HG02623 (cell line): ENCODE results near the gene DIS3L2.

Source experiments
- ATAC-seq: cut with Tn5 transposase; IDR thresholded peaks from one replicate; pipeline ENCODE4 v1.9.1; 2021; ENCODE audit warnings: moderate library complexity; ENCODE audit not compliant: unreplicated experiment

Gene DIS3L2

GRCh38 chr2:232340171-232340935 lies 378.8 kb downstream of the DIS3L2 start:
- ATAC-seq: no peak

GRCh38 chr2:232341061-232341738 lies 379.7 kb downstream of the DIS3L2 start:
- ATAC-seq: no peak

GRCh38 chr2:232341739-232342126 lies 380.2 kb downstream of the DIS3L2 start:
- ATAC-seq: no peak

- ATAC-seq: no peak
Observed at GRCh38 chr2:232342635-232343565, 381.4 kb downstream of the DIS3L2 start.

DNA sequence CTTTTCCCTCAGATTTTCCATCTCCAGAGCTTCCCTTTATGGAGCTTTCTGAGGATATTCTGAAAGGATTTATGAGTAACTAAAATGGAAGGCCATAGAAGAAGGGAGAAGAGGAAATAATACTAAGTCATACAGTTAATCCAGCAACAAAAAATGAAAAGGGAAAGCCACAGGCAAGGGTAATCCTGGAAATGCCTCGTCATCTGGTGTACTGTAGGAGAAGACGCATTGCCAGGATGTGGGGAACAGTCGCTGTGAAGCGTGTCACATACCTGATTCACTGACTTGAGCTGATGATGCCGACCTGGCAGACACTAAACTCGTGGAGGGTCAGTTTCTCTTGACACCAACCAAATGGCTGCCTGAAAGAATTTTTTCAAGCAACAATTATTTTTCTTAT lies 382.3 kb downstream of the DIS3L2 start:
- ATAC-seq: no peak

GRCh38 chr2:232345251-232345650 lies 383.7 kb downstream of the DIS3L2 start:
- no peak for ATAC-seq

DNA sequence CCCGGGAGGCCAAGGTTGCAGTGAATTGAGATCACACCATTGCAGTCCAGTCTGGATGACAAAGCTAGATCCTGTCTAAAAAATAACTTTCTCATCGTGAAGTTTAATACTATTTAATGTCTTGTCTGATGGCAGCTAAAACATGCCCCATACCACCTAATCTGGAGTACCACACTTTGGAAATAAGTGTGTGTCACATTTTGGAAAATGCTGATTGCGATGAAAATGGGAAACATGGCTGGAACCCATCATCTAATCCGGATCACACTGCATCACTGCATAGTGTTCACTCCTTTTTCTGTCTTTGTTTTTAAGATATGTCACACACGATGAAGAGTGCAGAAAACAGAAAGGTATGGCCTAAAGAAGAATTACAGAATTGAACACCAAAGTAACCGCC lies 385.9 kb downstream of the DIS3L2 start:
- ATAC-seq: no peak

DNA sequence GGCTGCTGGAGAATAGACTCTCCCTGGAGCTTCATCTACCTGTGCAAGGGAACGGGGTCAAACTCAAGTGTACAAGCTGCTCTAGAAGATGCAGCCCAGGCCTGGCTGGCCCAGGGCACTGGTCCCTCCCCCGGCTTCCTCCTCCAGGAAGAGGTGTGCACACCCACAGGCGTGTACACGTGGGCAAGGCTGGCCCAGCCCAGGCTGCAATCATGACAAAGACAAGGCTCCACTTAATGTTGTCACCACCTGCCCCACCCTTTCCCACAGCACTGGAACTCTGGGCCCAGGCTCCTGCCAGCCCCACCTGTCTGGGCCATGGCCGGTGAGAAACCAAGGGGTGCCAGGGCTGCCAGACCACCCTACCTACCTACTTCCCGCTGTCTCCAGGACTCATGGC lies 387.4 kb downstream of the DIS3L2 start:
- no peak for ATAC-seq

GRCh38 chr2:232349546-232349945 lies 388.0 kb downstream of the DIS3L2 start:
- ATAC-seq: no peak

- ATAC-seq: no peak
Observed at GRCh38 chr2:232349946-232350635, 388.6 kb downstream of the DIS3L2 start.

GRCh38 chr2:232350804-232351685 lies 389.5 kb downstream of the DIS3L2 start:
- ATAC-seq: no peak

- ATAC-seq: no peak
Observed at GRCh38 chr2:232351686-232352510, 390.4 kb downstream of the DIS3L2 start.

GRCh38 chr2:232352511-232353091 lies 391.1 kb downstream of the DIS3L2 start:
- no peak for ATAC-seq

DNA sequence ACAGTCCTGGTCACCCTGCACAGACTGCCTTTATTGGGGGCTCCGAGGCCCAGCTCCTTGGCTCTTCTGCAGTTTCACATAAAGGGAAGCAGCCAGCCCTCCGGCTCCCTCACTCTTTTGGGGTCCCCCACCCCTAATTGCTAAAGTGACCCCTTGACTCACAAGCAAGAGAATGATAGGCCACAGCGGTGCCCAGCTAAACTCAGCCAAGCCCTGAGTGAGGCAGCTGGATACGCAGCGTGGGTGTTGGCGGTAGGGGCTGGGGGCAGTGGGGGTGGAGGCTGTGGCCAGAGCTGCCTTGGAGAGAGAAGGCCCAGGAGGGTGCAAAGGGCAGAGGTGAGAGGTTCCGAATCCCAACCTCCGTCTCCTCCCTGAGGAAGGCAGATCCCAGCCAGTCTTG lies 391.6 kb downstream of the DIS3L2 start:
- ATAC-seq: no peak

- no peak for ATAC-seq
Observed at GRCh38 chr2:232353660-232354059, 392.1 kb downstream of the DIS3L2 start.

DNA sequence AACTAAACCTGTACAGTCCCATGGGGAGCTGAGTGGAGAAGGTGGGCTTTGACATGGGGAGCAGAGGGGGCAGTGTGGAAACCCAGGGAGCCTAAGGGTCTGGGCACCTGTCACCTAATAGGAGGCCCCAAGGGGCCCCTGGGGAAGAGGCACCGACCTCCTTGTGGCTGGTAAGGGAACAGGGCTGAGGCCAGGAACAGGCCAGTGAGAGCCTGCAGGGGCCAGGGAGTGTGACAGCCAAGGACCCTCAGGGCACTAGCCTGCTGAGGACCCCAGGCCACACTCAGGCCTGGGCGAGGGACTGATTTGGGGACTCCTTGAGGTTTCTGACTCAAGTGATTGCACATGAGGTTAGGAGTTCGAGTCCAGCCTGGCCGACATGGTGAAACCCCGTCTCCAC lies 392.6 kb downstream of the DIS3L2 start:
- no peak for ATAC-seq

- no peak for ATAC-seq
Observed at GRCh38 chr2:232361646-232362045, 400.1 kb downstream of the DIS3L2 start.

- ATAC-seq: no peak
Observed at GRCh38 chr2:232362174-232362900, 400.8 kb downstream of the DIS3L2 start.
